ENCODE results near the gene TRHDE.

Gene TRHDE

GRCh38 chr12:72270246-72270645 lies 1.9 kb upstream of the TRHDE start:
- no peak for TF ChIP-seq CTCF (IDR thresholded peaks at IDR 0.05; ENCODE audit: low read depth, low read length)
- TF ChIP-seq POLR2A (IDR thresholded peaks at IDR 0.05; ENCODE audit: extremely low read depth, insufficient read length): no peak
- no peak for TF ChIP-seq MAX (IDR thresholded peaks at IDR 0.05; ENCODE audit: low read depth, low read length)
- DNase-seq (ENCODE audit: low read depth): no peak
- no peak overlapping the region for H3K4me3 ChIP-seq (ENCODE audit: low read depth, low read length)

GRCh38 chr12:72270961-72271360 lies 1.2 kb upstream of the TRHDE start:
- no peak for TF ChIP-seq MAX (IDR thresholded peaks at IDR 0.05; ENCODE audit: low read depth, low read length)
- TF ChIP-seq CTCF (IDR thresholded peaks at IDR 0.05; ENCODE audit: low read depth, low read length): no peak
- TF ChIP-seq POLR2A (IDR thresholded peaks at IDR 0.05; ENCODE audit: extremely low read depth, insufficient read length): no peak
- TF ChIP-seq MYC (IDR thresholded peaks at IDR 0.05; ENCODE audit: low read depth, low read length): no peak
- no peak overlapping the region for H3K4me3 ChIP-seq (ENCODE audit: low read depth, low read length)
- no peak for DNase-seq (ENCODE audit: low read depth)

- no peak for DNase-seq (ENCODE audit: low read depth)
- no peak overlapping the region for H3K4me3 ChIP-seq (ENCODE audit: low read depth, low read length)
Observed at GRCh38 chr12:72271451-72272090, 599 bp upstream of the TRHDE start.

GRCh38 chr12:72272731-72273498 lies 745 bp downstream of the TRHDE start:
- TF ChIP-seq MAX (IDR thresholded peaks at IDR 0.05; ENCODE audit: low read depth, low read length): no peak
- no peak for TF ChIP-seq CTCF (IDR thresholded peaks at IDR 0.05; ENCODE audit: low read depth, low read length)
- TF ChIP-seq MYC (IDR thresholded peaks at IDR 0.05; ENCODE audit: low read depth, low read length): no peak
- TF ChIP-seq POLR2A (IDR thresholded peaks at IDR 0.05; ENCODE audit: extremely low read depth, insufficient read length): no peak
- no peak for DNase-seq (ENCODE audit: low read depth)
- no peak overlapping the region for H3K4me3 ChIP-seq (ENCODE audit: low read depth, low read length)

More at GRCh38 chr12:72271451-72272090, 599 bp upstream of the TRHDE start:
- TF ChIP-seq MYC (IDR thresholded peaks at IDR 0.05; ENCODE audit: low read depth, low read length): no peak
- TF ChIP-seq MAX (IDR thresholded peaks at IDR 0.05; ENCODE audit: low read depth, low read length): no peak
- TF ChIP-seq POLR2A (IDR thresholded peaks at IDR 0.05; ENCODE audit: extremely low read depth, insufficient read length): no peak
- no peak for TF ChIP-seq CTCF (IDR thresholded peaks at IDR 0.05; ENCODE audit: low read depth, low read length)

- H3K4me3 ChIP-seq (ENCODE audit: low read depth, low read length): no peak overlapping the region
- TF ChIP-seq MYC (IDR thresholded peaks at IDR 0.05; ENCODE audit: low read depth, low read length) (no peak), POLR2A (IDR thresholded peaks at IDR 0.05; ENCODE audit: extremely low read depth, insufficient read length) (no peak), MAX (IDR thresholded peaks at IDR 0.05; ENCODE audit: low read depth, low read length) (no peak), CTCF (IDR thresholded peaks at IDR 0.05; ENCODE audit: low read depth, low read length) (no peak)
- DNase-seq (ENCODE audit: low read depth): no peak
Observed at GRCh38 chr12:72273499-72273837, 1.3 kb downstream of the TRHDE start.

Measured in NB4 (cell line).